ENCODE data around the gene RPL27A. TPM values are rescaled to one million over a fixed set of nuclear protein-coding genes. Genes with fewer than 3 reads are reported as not detected.
A peak's percentile ranks its signal among the peaks of the same experiment; 100 is the strongest.

Gene RPL27A
- total and polyA plus RNA-seq, 2 donors from 2014 or later: 664 to 2,260 TPM

GRCh38 chr11:8707541-8708191 lies 25.1 kb downstream of the RPL27A start:
- no peak overlapping the region for H3K9ac ChIP-seq (ENCODE audit: low read length in 3 of 3)
- H3K4me3 ChIP-seq (ENCODE audit: low read length in 3 of 3): no peak overlapping the region
- no peaks in the 10 kb centered on the region for H3K4me1 ChIP-seq (ENCODE audit: control insufficient read depth in 2 of 3, insufficient read depth in 2 of 3, low read depth in 1 of 3, low read length in 3 of 3)
- H3K36me3 ChIP-seq (ENCODE audit: control insufficient read depth in 2 of 3, insufficient read depth in 3 of 3, low read length in 3 of 3): peaks cover 2 to 12% (median 10%) of the 10 kb centered on the region in 3 donors
- FAIRE-seq (no peak), DNase-seq (peak in 2 of 5 donors; percentile 34 to 59)
- H3K9me3 ChIP-seq (ENCODE audit: control insufficient read depth in 2 of 3, insufficient read depth in 1 of 3, low read length in 3 of 3): no peaks in the 10 kb centered on the region
- H3K27ac ChIP-seq (ENCODE audit: low read depth in 2 of 2, low read length in 2 of 2): peak overlapping the region in 1 of 2 donors; percentile 59
- no peak for TF ChIP-seq CTCF (IDR thresholded peaks at IDR 0.05; ENCODE audit: borderline replicate concordance, extremely low read depth, insufficient read depth)
- no peaks in the 10 kb centered on the region for H3K27me3 ChIP-seq (ENCODE audit: control insufficient read depth, insufficient read depth, low read length)
- intact Hi-C loops (cut with DNase I): no loop called here

DNA sequence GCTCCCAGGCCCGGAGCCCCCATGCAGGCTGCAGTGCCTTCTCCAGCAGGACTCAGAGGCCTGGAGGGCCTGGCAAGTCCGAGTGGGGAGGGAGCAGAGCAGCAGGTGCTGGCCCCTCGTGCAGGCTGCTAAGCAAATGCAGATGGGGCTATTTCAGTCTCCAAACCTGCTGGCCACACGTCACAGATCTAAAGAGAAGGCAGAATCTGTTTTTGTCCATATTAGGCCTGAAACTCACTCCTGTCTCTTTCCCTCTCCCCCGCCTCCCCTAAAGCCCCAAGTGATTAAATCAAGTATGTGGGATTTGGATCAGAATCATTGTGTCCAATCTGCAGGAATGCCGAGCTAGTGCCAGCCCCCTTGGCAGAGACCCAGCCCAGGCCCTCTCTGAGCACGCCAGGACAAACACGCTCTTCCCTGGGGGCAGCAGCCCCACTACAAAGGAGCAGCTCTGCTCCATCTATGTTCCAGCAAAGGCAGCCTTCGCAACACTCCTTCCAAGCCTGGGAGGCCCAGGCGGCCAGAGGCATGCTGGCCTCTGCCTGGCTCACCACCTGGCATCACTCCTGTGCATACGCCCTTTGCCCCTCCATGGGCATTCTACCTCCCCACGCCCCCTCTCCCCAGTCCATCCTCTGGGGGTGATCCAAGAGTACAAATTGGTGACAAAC lies 26.5 kb downstream of the RPL27A start:
- TF ChIP-seq CTCF (IDR thresholded peaks at IDR 0.05; ENCODE audit: borderline replicate concordance, extremely low read depth, insufficient read depth): no peak
- FAIRE-seq (no peak), DNase-seq (peak in 4 of 5 donors; percentile 44 to 96 (median 72))
- Histone ChIP-seq H3K27ac (ENCODE audit: low read depth in 2 of 2, low read length in 2 of 2) (peak overlapping the region in 1 of 2 donors; percentile 80), H3K9me3 (ENCODE audit: control insufficient read depth in 2 of 3, insufficient read depth in 1 of 3, low read length in 3 of 3) (no peaks in the 10 kb centered on the region), H3K9ac (ENCODE audit: low read length in 3 of 3) (no peak overlapping the region), H3K4me3 (ENCODE audit: low read length in 3 of 3) (no peak overlapping the region), H3K36me3 (ENCODE audit: control insufficient read depth in 2 of 3, insufficient read depth in 3 of 3, low read length in 3 of 3) (peaks cover 2 to 12% (median 9%) of the 10 kb centered on the region in 3 donors), H3K27me3 (ENCODE audit: control insufficient read depth, insufficient read depth, low read length) (no peaks in the 10 kb centered on the region), H3K4me1 (ENCODE audit: control insufficient read depth in 2 of 3, insufficient read depth in 2 of 3, low read depth in 1 of 3, low read length in 3 of 3) (no peaks in the 10 kb centered on the region)
- intact Hi-C loops (cut with DNase I): no loop called here

- Histone ChIP-seq H3K4me3 (ENCODE audit: low read length in 3 of 3) (no peak overlapping the region), H3K9ac (ENCODE audit: low read length in 3 of 3) (no peak overlapping the region), H3K4me1 (ENCODE audit: control insufficient read depth in 2 of 3, insufficient read depth in 2 of 3, low read depth in 1 of 3, low read length in 3 of 3) (no peaks in the 10 kb centered on the region), H3K9me3 (ENCODE audit: control insufficient read depth in 2 of 3, insufficient read depth in 1 of 3, low read length in 3 of 3) (no peaks in the 10 kb centered on the region), H3K27ac (ENCODE audit: low read depth in 2 of 2, low read length in 2 of 2) (peak overlapping the region in 1 of 2 donors; percentile 80), H3K27me3 (ENCODE audit: control insufficient read depth, insufficient read depth, low read length) (no peaks in the 10 kb centered on the region), H3K36me3 (ENCODE audit: control insufficient read depth in 2 of 3, insufficient read depth in 3 of 3, low read length in 3 of 3) (peaks cover 2 to 13% (median 9%) of the 10 kb centered on the region in 3 donors)
- DNase-seq (no peak), FAIRE-seq (no peak)
- TF ChIP-seq CTCF (IDR thresholded peaks at IDR 0.05; ENCODE audit: borderline replicate concordance, extremely low read depth, insufficient read depth): no peak
- intact Hi-C loops (cut with DNase I): no loop called here
Observed at GRCh38 chr11:8709777-8710176, 27.2 kb downstream of the RPL27A start.
